GM12874 (cell line): ENCODE results near the gene ZBTB2.

Experiments
- CTCF ChIP-seq: IDR thresholded peaks from 2 replicates; pipeline ENCODE4 v1.5.1; 2011; ENCODE audit warnings: low read depth, mild to moderate bottlenecking, control low read depth, low read length, moderate library complexity; ENCODE audit not compliant: insufficient read depth

Gene ZBTB2

GRCh38 chr6:151380848-151381205 is 10.5 kb downstream of the ZBTB2 start:
- TF ChIP-seq CTCF, result no peak

DNA sequence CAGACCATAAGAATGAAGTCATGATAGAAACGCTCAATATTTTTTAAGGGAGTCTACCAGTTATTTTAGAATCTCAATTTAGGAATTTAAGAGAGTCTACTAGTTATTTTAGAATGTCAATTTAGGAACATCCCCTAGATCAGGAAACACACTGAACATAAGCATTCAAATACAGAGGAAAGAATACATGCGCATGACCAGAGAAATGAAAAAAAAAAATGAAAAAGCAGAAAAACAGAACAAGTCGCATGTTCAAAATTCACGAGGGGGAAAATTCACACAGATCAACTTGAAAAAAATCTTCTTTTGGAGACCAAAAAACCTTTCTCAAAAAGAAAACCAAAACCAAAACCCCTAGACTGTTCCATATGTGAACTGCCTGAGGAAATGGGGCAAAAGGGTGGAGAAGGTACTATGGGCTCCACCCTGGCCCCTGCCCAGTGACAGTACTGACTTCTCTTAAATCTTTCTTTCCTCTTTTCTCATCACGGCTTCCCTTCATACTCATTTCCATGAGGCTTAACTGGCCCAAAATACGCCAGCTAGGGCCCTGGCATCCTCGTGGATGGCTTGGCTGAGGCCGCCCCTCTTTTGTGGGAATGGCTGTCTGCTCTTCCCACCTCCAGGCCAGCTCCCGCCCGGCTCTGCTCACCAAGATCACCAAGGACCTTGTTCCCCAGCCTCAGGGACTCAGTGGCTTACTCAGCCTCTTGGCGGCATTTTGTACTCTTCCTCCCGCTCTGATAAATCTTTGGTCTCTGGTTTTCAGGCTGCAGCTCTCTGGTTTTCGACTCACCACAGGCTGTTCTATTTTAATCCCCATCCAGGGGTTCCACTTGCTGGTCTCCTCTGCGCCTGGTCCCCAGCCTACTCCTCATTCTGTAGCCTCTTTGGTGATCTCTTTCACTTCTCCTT is 11.2 kb downstream of the ZBTB2 start:
- TF ChIP-seq CTCF, result no peak

DNA sequence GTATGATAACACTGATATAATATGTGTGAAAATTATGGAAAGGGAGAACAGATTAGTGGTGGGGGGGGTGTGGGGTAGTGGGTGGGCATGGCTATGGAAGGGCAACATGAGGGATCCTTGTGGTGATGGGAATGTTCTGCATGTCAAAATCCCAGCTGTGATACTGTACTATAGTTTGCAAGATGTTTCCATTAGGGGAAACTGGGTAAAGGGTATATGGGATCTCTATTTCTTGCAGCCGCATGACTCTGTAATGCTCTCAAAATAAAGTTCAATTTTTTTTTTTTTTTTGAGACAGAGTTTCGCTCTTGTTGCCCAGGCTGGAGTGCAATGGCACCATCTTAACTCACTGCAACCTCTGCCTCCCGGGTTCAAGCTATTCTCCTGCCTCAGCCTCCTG is 14.3 kb downstream of the ZBTB2 start:
- TF ChIP-seq CTCF, result no peak

DNA sequence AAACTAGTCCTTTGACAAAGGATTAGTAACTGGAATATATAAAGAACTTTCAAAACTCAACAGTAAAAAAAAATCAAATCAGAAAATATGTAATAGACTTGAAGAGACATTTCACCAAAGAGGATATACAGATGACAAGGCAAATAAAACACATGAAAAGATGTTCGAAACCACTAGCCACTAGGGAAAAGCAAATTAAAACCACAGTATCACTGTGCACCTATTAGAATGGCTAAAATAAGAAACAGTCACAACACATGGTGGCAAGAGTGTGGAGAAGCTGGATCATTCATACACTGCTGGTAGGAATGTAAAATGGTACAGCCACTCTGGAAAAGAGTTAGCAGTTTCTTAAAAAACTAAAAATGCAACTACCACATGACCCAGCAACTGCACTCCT is 14.9 kb downstream of the ZBTB2 start:
- TF ChIP-seq CTCF, result no peak

GRCh38 chr6:151375833-151376232 is 15.5 kb downstream of the ZBTB2 start:
- TF ChIP-seq CTCF, result no peak

DNA sequence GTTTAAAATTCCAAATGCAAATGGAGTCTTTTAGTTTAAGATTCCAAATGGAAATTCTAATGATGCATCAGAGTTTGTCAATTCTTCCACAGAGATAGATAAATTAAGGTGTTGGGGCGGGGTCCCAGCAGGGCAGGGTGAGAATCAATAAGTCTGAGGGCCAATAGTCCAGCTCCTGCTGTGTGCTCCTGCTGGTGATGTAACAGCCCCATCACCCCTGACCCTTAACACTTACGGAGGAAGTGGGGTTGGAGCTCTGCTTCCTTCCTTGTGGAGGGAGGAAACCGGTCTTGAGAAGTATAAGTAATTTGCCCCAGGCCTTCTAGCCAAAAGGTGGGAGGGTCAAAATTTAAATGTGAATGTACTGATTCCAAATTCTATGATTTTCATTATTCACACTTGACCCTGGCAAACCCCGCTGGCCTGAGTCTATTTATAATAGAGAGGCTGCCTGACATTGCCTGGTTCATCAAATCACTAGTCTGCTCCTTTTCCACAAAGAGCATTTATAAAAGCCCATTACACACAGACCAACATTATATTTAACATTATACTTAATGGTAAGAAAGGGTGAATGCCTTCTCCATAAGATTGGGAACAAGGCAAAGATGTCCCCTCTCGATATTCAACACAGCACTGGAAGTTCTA is 17.2 kb downstream of the ZBTB2 start:
- TF ChIP-seq CTCF, result no peak

- TF ChIP-seq CTCF, result no peak
Measured at GRCh38 chr6:151372164-151372563, 19.2 kb downstream of the ZBTB2 start.
